ENCODE results near the gene CCHCR1. TPM values are rescaled to one million over a fixed set of nuclear protein-coding genes. Genes with fewer than 3 reads are reported as not detected.

Gene CCHCR1
- total and polyA plus RNA-seq, 2 experiments from 2014 or later = 19.8 to 46.7 TPM

GRCh38 chr6:31094389-31094881, 63.2 kb downstream of the CCHCR1 start:
- Histone ChIP-seq H2AFZ (peak overlapping the region; percentile 83), H4K20me1 (replicated peaks; ENCODE audit: insufficient read depth) (no peaks in the 10 kb centered on the region), H3K27ac (ENCODE audit: low read depth) (no peak overlapping the region), H3F3A (replicated peaks; ENCODE audit: low read depth) (no peaks in the 10 kb centered on the region), H3K36me3 (ENCODE audit: insufficient read depth) (no peaks in the 10 kb centered on the region), H3K4me1 (ENCODE audit: insufficient read depth) (peaks cover 16% of the 10 kb centered on the region), H3K27me3 (ENCODE audit: insufficient read depth) (no peaks in the 10 kb centered on the region), H3K79me2 (replicated peaks; ENCODE audit: insufficient read depth) (no peaks in the 10 kb centered on the region), H3K4me2 (no peak overlapping the region), H3K9me2 (ENCODE audit: insufficient read depth) (0 out of 2 replicates have a peak, but pooled peaks cover 3% of the 10 kb centered on the region), H3K4me3 (no peak overlapping the region)
- Mint-ChIP-seq H3K4me1 (peaks cover 16% of the 10 kb centered on the region), H3K27ac (no peak overlapping the region), H3K36me3 (ENCODE audit: low read depth) (no peaks in the 10 kb centered on the region), H3K9me3 (no peaks in the 10 kb centered on the region), H3K27me3 (ENCODE audit: insufficient read depth, low read depth, poor library complexity) (no peaks in the 10 kb centered on the region), H3K4me3 (no peak overlapping the region)
- TF ChIP-seq POLR2AphosphoS5 (IDR thresholded peaks at IDR 0.05; ENCODE audit: low read depth) (no peak), EZH2 (IDR thresholded peaks at IDR 0.05; ENCODE audit: low read depth, unreplicated experiment) (no peak), EZH2phosphoT487 (IDR thresholded peaks at IDR 0.05; ENCODE audit: unreplicated experiment) (no peak), CREB1 (CRISPR knock-in tag; IDR thresholded peaks at IDR 0.05; ENCODE audit: low read depth) (no peak)
- no peak for DNase-seq (ENCODE audit: low spot score)
- peak; percentile 41; the same call in 2 of the 3 replicates for ATAC-seq

- Mint-ChIP-seq H3K9me3 (no peaks in the 10 kb centered on the region), H3K4me3 (no peak overlapping the region), H3K4me1 (peaks cover 16% of the 10 kb centered on the region), H3K36me3 (ENCODE audit: low read depth) (no peaks in the 10 kb centered on the region), H3K27me3 (ENCODE audit: insufficient read depth, low read depth, poor library complexity) (no peaks in the 10 kb centered on the region), H3K27ac (no peak overlapping the region)
- no peak overlapping the region for H3K4me3 ChIP-seq
- no peaks in the 10 kb centered on the region for H3K36me3 ChIP-seq (ENCODE audit: insufficient read depth)
- peaks cover 16% of the 10 kb centered on the region for H3K4me1 ChIP-seq (ENCODE audit: insufficient read depth)
- no peak overlapping the region for H3K4me2 ChIP-seq
- H3K79me2 ChIP-seq (replicated peaks; ENCODE audit: insufficient read depth) = no peaks in the 10 kb centered on the region
- H3K27ac ChIP-seq (ENCODE audit: low read depth) = no peak overlapping the region
- no peak for ATAC-seq
- H3K27me3 ChIP-seq (ENCODE audit: insufficient read depth) = no peaks in the 10 kb centered on the region
- DNase-seq (ENCODE audit: low spot score) = no peak
- no peak overlapping the region for H2AFZ ChIP-seq
- H3F3A ChIP-seq (replicated peaks; ENCODE audit: low read depth) = no peaks in the 10 kb centered on the region
- 0 out of 2 replicates have a peak, but pooled peaks cover 3% of the 10 kb centered on the region for H3K9me2 ChIP-seq (ENCODE audit: insufficient read depth)
- H4K20me1 ChIP-seq (replicated peaks; ENCODE audit: insufficient read depth) = no peaks in the 10 kb centered on the region
- TF ChIP-seq NANOG (IDR thresholded peaks at IDR 0.05; ENCODE audit: borderline replicate concordance) = no peak
- TF ChIP-seq ZNF462 (CRISPR knock-in tag; IDR thresholded peaks at IDR 0.05) = no peak
- no peak for TF ChIP-seq ZNF114 (CRISPR knock-in tag; IDR thresholded peaks at IDR 0.05)
- no peak for TF ChIP-seq CTCF (conservative IDR thresholded peaks at IDR 0.05; ENCODE audit: low read depth in 2 of 2)
- no peak for TF ChIP-seq POLR2AphosphoS5 (IDR thresholded peaks at IDR 0.05; ENCODE audit: low read depth)
- TF ChIP-seq ZNF331 (CRISPR knock-in tag; IDR thresholded peaks at IDR 0.05; ENCODE audit: low read depth) = no peak
- no peak for TF ChIP-seq ETS1 (IDR thresholded peaks at IDR 0.05)
- no peak for TF ChIP-seq STAT1 (IDR thresholded peaks at IDR 0.05; ENCODE audit: unreplicated experiment)
- TF ChIP-seq CREB1 (CRISPR knock-in tag; IDR thresholded peaks at IDR 0.05; ENCODE audit: low read depth) = no peak
- no peak for TF ChIP-seq JUNB (IDR thresholded peaks at IDR 0.05; ENCODE audit: unreplicated experiment)
Observed at GRCh38 chr6:31092769-31093505, 64.7 kb downstream of the CCHCR1 start.
